Lower leg skin (tissue), 4 donors: ENCODE results near the gene CDHR3. TPM values are rescaled to one million over a fixed set of nuclear protein-coding genes. Genes with fewer than 3 reads are reported as not detected.

Experiments used
- DNase-seq, 2 donors: peaks; one replicate each; pipeline ENCODE4 v3.0.0-alpha.2; 2019; ENCODE audit warnings: low spot score in 2 of 2
- H3K4me3 ChIP-seq: fragments of 200-600 bp; sonication (generic); 2 replicates; pipeline ENCODE4 v1.5.1; 2017; ENCODE audit warnings: mild to moderate bottlenecking, low read depth; ENCODE audit not compliant: poor library complexity, severe bottlenecking
- CTCF ChIP-seq, 3 donors: fragments of 450-650 bp; IDR thresholded peaks; one replicate each; pipeline ENCODE4 v1.5.1; 2016; ENCODE audit warnings: antibody characterized with exemption in 3 of 3, mild to moderate bottlenecking in 3 of 3, moderate library complexity in 2 of 3
- POLR2A ChIP-seq, 2 donors: fragments of 450-650 bp; IDR thresholded peaks; one replicate each; pipeline ENCODE4 v1.6.1; 2016 to 2017; ENCODE audit warnings: antibody characterized with exemption in 2 of 2, mild to moderate bottlenecking in 1 of 2, moderate library complexity in 1 of 2
- WGBS, 2 donors: methylation state at CpG; one replicate each; pipeline ENCODE4 v1.1.5; 2018; 5-methylcytosine and 5-hydroxymethylcytosine counted together
- intact Hi-C: fragments of 100-400 bp; cut with DNase I; formaldehyde crosslinking; loops from one replicate; pipeline ENCODE4 v1.15.0; 2023; ENCODE audit warnings: low total_unique reads
- total RNA-seq, 4 donors: library from RNA; depleted of rRNA; stranded (reverse); fragments of >200 nt; gene quantifications; one replicate each; pipeline ENCODE4 v1.1.0, GENCODE V29; 2016

The CDHR3 gene
- total RNA-seq, 4 donors from 2014 or later: 2.4 to 4.2 (median 3.3) TPM; not detected in 1

GRCh38 chr7:106026101-106026500 is 63.0 kb downstream of the CDHR3 start:
- 85 to 87% methylated on average over 2 of the region's 2 CpGs for WGBS, 2 donors
- no peak for TF ChIP-seq CTCF (IDR thresholded peaks at IDR 0.05)
- TF ChIP-seq POLR2A (IDR thresholded peaks at IDR 0.05): no peak

GRCh38 chr7:106029451-106029850 is 66.4 kb downstream of the CDHR3 start:
- no peak for TF ChIP-seq CTCF (IDR thresholded peaks at IDR 0.05)
- no peak for TF ChIP-seq POLR2A (IDR thresholded peaks at IDR 0.05)
- 44% methylated on average over 1 of the region's 1 CpG for WGBS, 2 donors
- no peak overlapping the region for H3K4me3 ChIP-seq
- intact Hi-C loops: no loop called here
- DNase-seq: no peak

More at GRCh38 chr7:106026101-106026500, 63.0 kb downstream of the CDHR3 start:
- peak in 1 of 2 donors; percentile 37 for DNase-seq
- intact Hi-C loops: no loop called here
- H3K4me3 ChIP-seq: no peak overlapping the region

- DNase-seq: no peak
- intact Hi-C loops: no loop called here
- 97 to 100% methylated on average over 2 of the region's 2 CpGs for WGBS, 2 donors
Measured at GRCh38 chr7:106029941-106030340, 66.9 kb downstream of the CDHR3 start.

GRCh38 chr7:106031300-106032035 is 68.4 kb downstream of the CDHR3 start:
- no peak for DNase-seq
- 27 to 44% methylated on average over 10 of the region's 10 CpGs for WGBS, 2 donors
- TF ChIP-seq POLR2A (IDR thresholded peaks at IDR 0.05): no peak
- TF ChIP-seq CTCF (IDR thresholded peaks at IDR 0.05): no peak
- intact Hi-C loops: no loop called here
- no peak overlapping the region for H3K4me3 ChIP-seq

More at GRCh38 chr7:106029941-106030340, 66.9 kb downstream of the CDHR3 start:
- no peak overlapping the region for H3K4me3 ChIP-seq
- TF ChIP-seq CTCF (IDR thresholded peaks at IDR 0.05) (no peak), POLR2A (IDR thresholded peaks at IDR 0.05) (no peak)

GRCh38 chr7:106032295-106032694 is 69.2 kb downstream of the CDHR3 start:
- no peak for DNase-seq
- intact Hi-C loops: no loop called here
- 87 to 90% methylated on average over 3 of the region's 3 CpGs for WGBS, 2 donors
- H3K4me3 ChIP-seq: no peak overlapping the region
- TF ChIP-seq CTCF (IDR thresholded peaks at IDR 0.05) (no peak), POLR2A (IDR thresholded peaks at IDR 0.05) (no peak)

GRCh38 chr7:106033735-106034134 is 70.7 kb downstream of the CDHR3 start:
- TF ChIP-seq CTCF (IDR thresholded peaks at IDR 0.05): no peak
- no peak for TF ChIP-seq POLR2A (IDR thresholded peaks at IDR 0.05)
- intact Hi-C loops: no loop called here
- H3K4me3 ChIP-seq: no peak overlapping the region
- no peak for DNase-seq
